BE2C (cell line): ENCODE data around the gene SIGLEC1.

Experiments used
- DNase-seq: peaks from one replicate; pipeline ENCODE4 v3.0.0-alpha.2; 2020
- H3K27me3 ChIP-seq: fragments of 250-450 bp; sonication (Bioruptor Pico); 2 replicates; pipeline ENCODE4 v1.5.1; 2020; ENCODE audit warnings: mild to moderate bottlenecking
- H3K36me3 ChIP-seq: fragments of 250-450 bp; sonication (Bioruptor Pico); 2 replicates; pipeline ENCODE4 v1.5.1; 2020; ENCODE audit warnings: mild to moderate bottlenecking
- H3K4me1 ChIP-seq: fragments of 250-450 bp; sonication (Bioruptor Pico); 2 replicates; pipeline ENCODE4 v1.5.1; 2020
- H3K4me3 ChIP-seq: 2 replicates; pipeline ENCODE4 v1.5.1; 2011; ENCODE audit warnings: low read depth, low read length
- H3K9me3 ChIP-seq: fragments of 250-450 bp; sonication (Bioruptor Pico); 2 replicates; pipeline ENCODE4 v1.5.1; 2020
- TF ChIP-seq, protein P1 (sequence below): IDR thresholded peaks from 2 replicates; pipeline ENCODE4 v1.5.1; 2012; ENCODE audit warnings: mild to moderate bottlenecking, low read depth, low read length

The SIGLEC1 gene

DNA sequence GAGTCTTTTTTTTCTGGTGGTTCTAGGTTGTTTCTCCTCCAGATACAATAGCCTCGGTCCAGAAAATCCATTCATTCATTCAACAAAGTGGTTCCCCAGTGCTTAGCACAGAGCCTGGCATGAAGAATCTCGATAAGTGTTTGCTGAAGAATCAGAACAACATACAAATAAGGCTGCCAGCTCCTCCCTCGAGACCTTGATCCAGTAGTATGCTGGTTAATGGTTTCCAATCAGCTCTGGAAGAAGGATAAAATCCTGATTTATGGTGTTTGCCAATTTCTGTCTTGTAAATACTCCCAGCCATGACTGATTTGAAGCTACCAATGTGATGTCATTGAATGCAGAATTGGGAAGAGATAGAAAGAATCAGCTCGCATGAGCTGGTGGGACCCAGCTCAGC lies 23.4 kb upstream of the SIGLEC1 start:
- peaks cover 2% of the 10 kb centered on the region; the same call in 1 of the 2 replicates for H3K4me1 ChIP-seq
- H3K27me3 ChIP-seq: no peaks in the 10 kb centered on the region
- TF ChIP-seq, protein P1, sequence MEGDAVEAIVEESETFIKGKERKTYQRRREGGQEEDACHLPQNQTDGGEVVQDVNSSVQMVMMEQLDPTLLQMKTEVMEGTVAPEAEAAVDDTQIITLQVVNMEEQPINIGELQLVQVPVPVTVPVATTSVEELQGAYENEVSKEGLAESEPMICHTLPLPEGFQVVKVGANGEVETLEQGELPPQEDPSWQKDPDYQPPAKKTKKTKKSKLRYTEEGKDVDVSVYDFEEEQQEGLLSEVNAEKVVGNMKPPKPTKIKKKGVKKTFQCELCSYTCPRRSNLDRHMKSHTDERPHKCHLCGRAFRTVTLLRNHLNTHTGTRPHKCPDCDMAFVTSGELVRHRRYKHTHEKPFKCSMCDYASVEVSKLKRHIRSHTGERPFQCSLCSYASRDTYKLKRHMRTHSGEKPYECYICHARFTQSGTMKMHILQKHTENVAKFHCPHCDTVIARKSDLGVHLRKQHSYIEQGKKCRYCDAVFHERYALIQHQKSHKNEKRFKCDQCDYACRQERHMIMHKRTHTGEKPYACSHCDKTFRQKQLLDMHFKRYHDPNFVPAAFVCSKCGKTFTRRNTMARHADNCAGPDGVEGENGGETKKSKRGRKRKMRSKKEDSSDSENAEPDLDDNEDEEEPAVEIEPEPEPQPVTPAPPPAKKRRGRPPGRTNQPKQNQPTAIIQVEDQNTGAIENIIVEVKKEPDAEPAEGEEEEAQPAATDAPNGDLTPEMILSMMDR: no peak
- no peaks in the 10 kb centered on the region for H3K9me3 ChIP-seq
- H3K36me3 ChIP-seq: no peaks in the 10 kb centered on the region
- no peak for DNase-seq
- H3K4me3 ChIP-seq: no peak overlapping the region

GRCh38 chr20:3734111-3734843 lies 21.9 kb upstream of the SIGLEC1 start:
- peaks cover 2% of the 10 kb centered on the region; the same call in 1 of the 2 replicates for H3K4me1 ChIP-seq
- no peaks in the 10 kb centered on the region for H3K9me3 ChIP-seq
- H3K27me3 ChIP-seq: no peaks in the 10 kb centered on the region
- H3K36me3 ChIP-seq: no peaks in the 10 kb centered on the region
- TF ChIP-seq, protein P1: no peak
- no peak for DNase-seq
- H3K4me3 ChIP-seq: no peak overlapping the region

DNA sequence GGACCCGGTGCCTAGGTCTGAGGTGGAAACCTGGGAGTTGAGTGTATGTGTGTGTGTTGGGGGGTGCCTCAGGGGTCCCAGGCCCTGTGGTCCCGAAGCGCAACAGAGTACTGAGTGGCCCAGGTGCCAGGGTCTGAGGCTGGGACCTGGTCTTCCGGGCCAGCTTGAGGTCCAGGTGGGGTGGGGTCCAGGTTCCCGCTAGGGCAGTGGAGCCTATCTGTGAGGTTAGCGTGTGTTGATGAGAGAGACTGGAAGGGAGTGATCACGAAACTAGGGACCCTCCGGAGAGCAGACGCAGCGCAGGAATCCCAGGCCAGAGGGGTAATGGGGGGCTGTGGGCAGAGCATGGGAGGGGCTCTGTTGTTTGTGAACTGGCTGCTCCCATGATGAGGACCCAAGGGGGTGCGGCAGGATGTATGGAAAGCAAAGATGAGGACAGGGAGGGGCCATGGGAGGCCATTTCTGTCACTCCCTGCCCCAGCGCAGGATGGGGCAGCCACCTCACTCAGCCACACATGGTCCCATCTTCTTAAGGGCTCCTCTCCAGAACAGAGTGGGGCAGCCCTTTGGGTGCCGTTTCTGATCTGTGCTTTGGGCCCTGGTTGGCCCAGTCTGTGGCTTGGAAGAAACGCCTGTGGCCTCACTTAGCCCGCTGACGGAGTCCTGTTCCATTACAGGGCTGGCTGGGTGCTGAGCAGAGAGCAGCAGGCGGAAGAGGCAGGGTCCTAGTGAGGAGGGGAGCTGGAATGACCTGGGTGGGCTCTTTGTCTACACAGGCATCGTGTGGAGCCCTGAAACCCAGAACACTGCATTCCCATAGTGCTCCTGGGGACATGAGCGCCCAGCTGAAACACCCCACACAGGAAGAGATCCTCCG lies 21.0 kb upstream of the SIGLEC1 start:
- DNase-seq: no peak
- peaks cover 2% of the 10 kb centered on the region; the same call in 1 of the 2 replicates for H3K4me1 ChIP-seq
- no peaks in the 10 kb centered on the region for H3K9me3 ChIP-seq
- H3K36me3 ChIP-seq: no peaks in the 10 kb centered on the region
- no peak overlapping the region for H3K4me3 ChIP-seq
- TF ChIP-seq, protein P1: no peak
- H3K27me3 ChIP-seq: no peaks in the 10 kb centered on the region

DNA sequence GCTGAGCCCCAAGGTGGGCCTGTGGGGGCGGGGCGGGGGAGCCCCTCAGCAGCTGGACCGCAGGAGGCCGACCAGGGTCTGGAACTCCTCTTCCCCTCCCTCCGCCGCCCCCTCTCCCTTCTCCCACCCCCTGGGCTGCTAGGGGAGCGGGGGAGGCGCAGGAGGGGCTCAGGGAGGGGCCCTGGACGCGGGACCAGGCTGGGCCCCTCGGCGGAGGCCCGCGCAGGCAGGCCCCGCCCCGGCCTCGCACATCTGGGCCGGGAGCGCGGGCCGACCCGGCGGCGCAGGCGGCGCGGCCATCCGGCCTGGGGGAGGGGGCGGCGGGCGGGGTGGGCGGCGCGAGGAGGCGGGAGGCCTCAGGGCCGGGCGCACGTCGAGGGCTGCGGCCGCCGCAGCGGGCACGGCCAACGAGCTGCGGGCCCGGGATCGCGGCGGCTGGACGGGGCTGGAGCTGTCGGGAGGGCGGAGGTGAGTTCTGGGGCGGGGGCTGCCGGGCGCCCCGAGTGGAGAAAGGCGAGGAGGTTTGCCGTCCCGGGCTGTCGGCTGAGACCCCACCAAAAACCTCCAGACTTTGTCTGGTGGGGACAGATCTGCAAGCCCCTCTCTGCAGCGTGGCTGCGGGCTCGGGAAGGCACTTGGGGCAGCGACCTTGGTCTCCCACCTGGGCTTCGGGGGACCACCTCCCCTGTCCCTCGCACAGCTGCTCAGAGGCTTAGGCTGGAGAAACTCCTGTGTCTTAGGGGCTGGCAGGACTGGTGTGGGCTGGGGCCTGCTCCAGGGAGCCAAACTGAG lies 20.1 kb upstream of the SIGLEC1 start, which contains the start of gene HSPA12B:
Gene HSPA12B, plus strand, starts transcription at position 359 of the 792 bp plus-strand sequence. CDS start 5,990 bp downstream, outside the sequence.
- Histone ChIP-seq H3K9me3 (no peaks in the 10 kb centered on the region), H3K4me1 (no peaks in the 10 kb centered on the region), H3K27me3 (no peaks in the 10 kb centered on the region), H3K36me3 (no peaks in the 10 kb centered on the region), H3K4me3 (no peak within 1 kb of the TSS)
- TF ChIP-seq, protein P1: no peak
- DNase-seq: no peak

DNA sequence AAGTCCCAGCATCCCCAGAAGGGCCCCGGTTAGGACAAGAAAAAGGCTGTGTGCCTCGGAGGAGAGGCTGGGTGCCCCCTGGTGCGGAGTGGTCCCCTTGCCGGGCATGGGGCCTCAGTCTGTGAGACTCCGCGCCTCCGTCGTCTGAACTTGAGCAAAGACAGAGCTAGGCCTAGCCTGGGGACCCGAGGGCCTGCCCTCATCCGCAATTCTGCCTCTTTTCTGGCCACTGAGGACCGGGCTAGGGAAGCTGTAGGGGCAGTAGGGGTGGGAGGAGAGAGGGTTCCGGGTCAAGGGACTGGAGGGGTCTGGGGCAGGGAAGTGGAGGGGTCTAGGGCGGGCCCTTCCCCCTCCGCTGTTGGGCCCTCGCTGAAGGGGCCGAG lies 19.5 kb upstream of the SIGLEC1 start:
- no peak overlapping the region for H3K4me3 ChIP-seq
- no peaks in the 10 kb centered on the region for H3K27me3 ChIP-seq
- DNase-seq: no peak

More for the DNA sequence above, 19.5 kb upstream of the SIGLEC1 start:
- Histone ChIP-seq H3K9me3 (no peaks in the 10 kb centered on the region), H3K36me3 (no peaks in the 10 kb centered on the region), H3K4me1 (no peaks in the 10 kb centered on the region)
- TF ChIP-seq, protein P1: no peak
